Retinal pigment epithelial cell (primary cell): ENCODE results near the gene ANP32E.
"Not testable (repeated sequence)": the region's sequence is repeated elsewhere in the genome, so short reads cannot be mapped to it uniquely, and the experiment has no call there.

Experiments
- DNase-seq: peaks from one replicate; pipeline ENCODE4 v3.0.0-alpha.2; 2010; ENCODE audit warnings: low read depth
- H3K4me3 ChIP-seq: 2 replicates; pipeline ENCODE4 v1.5.1; 2011; ENCODE audit warnings: mild to moderate bottlenecking, low read length, control low read depth, moderate library complexity
- TF ChIP-seq, protein P1 (sequence below): conservative IDR thresholded peaks from 2 replicates; pipeline ENCODE4 v1.5.1; 2011; ENCODE audit warnings: low read depth, low read length, control low read depth, inconsistent platforms

ANP32E gene

DNA sequence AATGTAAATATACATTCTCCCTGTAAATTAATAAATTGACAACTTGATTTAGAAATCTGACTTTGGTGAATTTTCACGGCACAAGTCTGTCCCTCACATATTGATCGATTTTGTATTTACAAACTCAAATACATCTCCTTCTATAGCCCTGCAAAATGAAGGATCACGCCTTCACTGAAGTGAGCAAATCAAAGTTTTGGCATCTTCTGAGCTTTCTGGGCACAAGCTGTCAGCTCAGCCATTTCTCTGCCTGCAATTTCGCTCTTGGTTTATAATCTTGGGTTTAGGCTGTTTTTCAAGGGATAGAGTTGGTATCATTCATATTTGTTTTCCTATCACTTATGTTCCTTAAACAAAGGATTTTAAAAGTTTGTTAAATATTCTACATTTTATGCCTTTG, 25.8 kb downstream of the ANP32E start:
- TF ChIP-seq, protein P1, sequence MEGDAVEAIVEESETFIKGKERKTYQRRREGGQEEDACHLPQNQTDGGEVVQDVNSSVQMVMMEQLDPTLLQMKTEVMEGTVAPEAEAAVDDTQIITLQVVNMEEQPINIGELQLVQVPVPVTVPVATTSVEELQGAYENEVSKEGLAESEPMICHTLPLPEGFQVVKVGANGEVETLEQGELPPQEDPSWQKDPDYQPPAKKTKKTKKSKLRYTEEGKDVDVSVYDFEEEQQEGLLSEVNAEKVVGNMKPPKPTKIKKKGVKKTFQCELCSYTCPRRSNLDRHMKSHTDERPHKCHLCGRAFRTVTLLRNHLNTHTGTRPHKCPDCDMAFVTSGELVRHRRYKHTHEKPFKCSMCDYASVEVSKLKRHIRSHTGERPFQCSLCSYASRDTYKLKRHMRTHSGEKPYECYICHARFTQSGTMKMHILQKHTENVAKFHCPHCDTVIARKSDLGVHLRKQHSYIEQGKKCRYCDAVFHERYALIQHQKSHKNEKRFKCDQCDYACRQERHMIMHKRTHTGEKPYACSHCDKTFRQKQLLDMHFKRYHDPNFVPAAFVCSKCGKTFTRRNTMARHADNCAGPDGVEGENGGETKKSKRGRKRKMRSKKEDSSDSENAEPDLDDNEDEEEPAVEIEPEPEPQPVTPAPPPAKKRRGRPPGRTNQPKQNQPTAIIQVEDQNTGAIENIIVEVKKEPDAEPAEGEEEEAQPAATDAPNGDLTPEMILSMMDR = no peak

DNA sequence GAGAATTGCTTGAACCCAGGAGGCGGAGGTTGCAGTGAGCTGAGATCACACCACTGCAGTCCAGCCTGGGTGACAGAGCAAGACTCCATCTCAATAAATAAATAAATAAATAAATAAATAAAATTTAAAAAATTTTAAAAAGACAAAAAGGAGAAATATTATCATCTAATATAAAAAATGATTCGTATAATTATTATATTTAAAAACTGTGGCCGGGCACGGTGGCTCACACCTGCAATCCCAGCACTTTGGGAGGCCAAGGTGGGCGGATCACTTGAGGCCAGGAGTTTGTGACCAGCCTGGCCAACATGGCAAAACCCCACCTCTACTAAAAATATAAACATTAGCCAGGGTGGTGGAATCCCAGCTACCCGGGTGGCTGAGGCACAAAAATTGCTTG, 27.5 kb downstream of the ANP32E start:
- not testable (repeated sequence) for H3K4me3 ChIP-seq, DNase-seq

More for the DNA sequence above, 25.8 kb downstream of the ANP32E start:
- DNase-seq = no peak
- no peak overlapping the region for H3K4me3 ChIP-seq

DNA sequence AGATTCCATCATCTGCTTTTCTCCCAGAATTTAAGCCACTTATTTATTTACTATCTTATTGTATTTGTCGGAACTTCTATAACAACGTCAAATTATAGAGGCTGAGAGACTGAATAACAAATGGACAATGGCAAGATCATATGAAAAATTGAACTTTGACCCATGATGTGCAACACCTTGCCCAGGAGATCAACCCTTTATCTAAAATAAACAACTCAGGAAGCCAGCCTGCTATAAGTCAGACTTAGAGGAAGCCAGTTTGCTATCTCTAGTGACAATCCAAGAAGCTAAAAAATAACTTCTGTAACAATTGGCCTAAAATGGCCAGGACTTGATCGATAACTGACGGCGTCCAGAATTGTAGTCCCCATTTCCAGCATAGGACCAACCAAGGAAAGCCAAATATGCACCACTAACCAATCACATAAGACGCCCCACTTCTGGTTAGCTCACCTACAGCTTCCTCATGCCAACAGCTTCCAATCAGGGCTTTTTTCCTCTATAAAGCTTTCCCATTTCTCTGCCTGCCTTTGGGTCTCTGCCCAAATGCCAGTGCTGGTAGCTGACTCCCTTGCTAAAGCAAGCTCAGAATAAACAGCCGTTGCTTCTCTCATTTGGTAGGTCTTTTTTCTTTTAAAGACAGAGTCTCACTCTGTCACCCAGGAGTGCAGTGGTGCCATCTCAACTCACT, 28.5 kb downstream of the ANP32E start:
- no peak for DNase-seq
- TF ChIP-seq, protein P1 = no peak
- H3K4me3 ChIP-seq = no peak overlapping the region

DNA sequence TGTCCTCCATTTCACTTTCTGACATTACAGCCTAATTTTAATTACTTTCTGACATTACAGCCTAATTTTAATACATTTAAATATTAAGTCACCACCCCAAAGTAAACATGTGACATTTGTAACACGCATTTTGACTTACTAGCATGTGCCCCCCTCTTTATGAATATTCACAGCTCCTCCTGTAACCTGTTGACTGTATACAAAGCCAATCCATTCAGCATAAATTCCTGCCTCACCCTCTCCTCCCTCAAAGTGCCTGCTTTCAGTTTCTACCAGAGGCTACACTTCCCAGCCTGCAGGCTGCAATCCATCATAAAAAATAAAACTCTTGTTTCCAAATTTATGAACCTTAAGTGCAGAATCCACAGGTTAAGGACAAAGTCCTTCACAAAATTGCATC, 39.5 kb downstream of the ANP32E start:
- H3K4me3 ChIP-seq = no peak overlapping the region
- DNase-seq = no peak
- TF ChIP-seq, protein P1 = no peak

DNA sequence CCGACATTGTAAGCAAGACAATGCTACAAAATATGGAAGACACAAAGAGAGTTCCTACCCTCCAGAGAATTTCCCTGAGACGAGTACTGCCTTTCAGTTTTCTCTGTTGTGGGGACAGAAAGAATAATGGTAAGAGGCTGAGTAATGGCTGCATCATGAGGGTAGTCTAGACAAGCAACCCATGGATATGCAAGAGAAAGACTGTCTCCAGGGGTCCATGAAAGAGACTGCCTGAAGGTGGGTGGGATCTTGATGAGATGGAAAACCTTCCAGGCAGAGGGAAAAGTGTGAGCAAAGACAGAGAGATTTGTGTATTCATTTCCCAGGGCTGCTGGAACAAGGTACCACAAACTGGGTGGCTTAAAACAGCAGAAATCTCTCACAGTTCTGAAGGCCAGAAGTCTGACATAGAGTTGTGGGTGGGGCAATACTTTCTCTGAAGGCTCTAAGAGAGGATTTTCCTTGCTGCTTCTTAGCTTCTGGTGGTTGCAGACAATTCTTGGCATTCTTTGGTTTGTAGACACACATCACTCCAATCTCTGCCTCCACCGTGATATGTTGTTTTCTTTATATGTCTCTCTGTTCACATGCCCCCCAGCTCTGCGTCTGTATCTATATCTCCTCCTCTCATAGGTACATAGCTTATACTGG, 41.4 kb downstream of the ANP32E start:
- H3K4me3 ChIP-seq = no peak overlapping the region
- TF ChIP-seq, protein P1 = no peak
- peak; percentile 41 for DNase-seq

DNA sequence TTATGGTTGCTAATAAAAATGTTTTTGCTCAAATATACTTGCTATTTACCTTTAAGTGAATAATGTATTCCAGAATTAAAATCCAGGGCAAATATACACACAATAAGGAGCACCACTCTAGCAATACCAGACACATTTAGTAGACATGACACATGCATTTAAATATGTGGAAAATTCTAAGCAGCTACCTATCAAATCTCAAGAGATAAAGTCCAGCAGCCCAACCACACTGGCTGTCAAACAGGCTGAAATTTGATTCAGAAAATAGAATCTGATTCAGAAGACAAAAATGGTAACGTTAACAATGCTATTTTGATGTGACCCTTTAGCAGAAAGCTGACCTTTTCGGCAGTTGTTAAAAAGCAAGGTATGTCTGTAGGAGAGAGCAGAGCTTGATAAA, 43.9 kb downstream of the ANP32E start:
- TF ChIP-seq, protein P1 = no peak
- DNase-seq = peak; percentile 49

DNA sequence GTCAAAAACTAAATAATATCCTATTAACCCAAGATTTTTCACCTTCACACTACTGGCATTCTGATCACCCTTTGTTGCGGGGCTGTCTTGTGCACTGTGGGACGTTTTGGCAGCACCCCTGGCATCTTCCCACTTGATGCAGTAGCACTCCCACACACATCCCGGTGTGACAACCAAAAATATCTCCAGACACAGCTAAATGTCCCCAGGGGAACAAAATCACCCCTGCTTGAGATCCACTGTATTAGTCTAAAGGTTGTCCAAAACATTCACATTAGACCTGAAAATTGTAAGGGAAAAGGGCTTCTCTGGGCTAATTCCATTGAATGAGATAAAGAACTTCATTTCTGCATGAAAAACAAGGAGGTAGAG, 48.4 kb downstream of the ANP32E start:
- no peak overlapping the region for H3K4me3 ChIP-seq
- DNase-seq = no peak
- TF ChIP-seq, protein P1 = no peak

More for the DNA sequence above, 43.9 kb downstream of the ANP32E start:
- no peak overlapping the region for H3K4me3 ChIP-seq
